GM12878 (cell line): ENCODE results near the gene CHMP3.
"Not testable (repeated sequence)": the region's sequence is repeated elsewhere in the genome, so short reads cannot be mapped to it uniquely, and the experiment has no call there.

ENCODE experiments used
- CBX5 ChIP-seq: sonication (generic); IDR thresholded peaks from 2 replicates; pipeline ENCODE4 v1.6.1; 2016; ENCODE audit warnings: low read depth, moderate library complexity, mild to moderate bottlenecking, inconsistent platforms
- FOS ChIP-seq: IDR thresholded peaks from 3 replicates; pipeline ENCODE4 v1.6.1; 2011; ENCODE audit warnings: borderline replicate concordance; ENCODE audit not compliant: insufficient read length; ENCODE audit errors: extremely low read depth
- MYC ChIP-seq: IDR thresholded peaks from 2 replicates; pipeline ENCODE4 v1.6.1; 2011; ENCODE audit warnings: mild to moderate bottlenecking, low read length, moderate library complexity, inconsistent platforms; ENCODE audit not compliant: insufficient read depth, insufficient replicate concordance, insufficient read length, severe bottlenecking
- POLR2AphosphoS2 ChIP-seq: IDR thresholded peaks from 2 replicates; pipeline ENCODE4 v1.6.1; 2011; ENCODE audit warnings: low read depth, mild to moderate bottlenecking, low read length, improper control_type of control experiment, moderate library complexity
- RAD21 ChIP-seq: IDR thresholded peaks from 2 replicates; pipeline ENCODE4 v1.6.1; 2011; ENCODE audit warnings: mild to moderate bottlenecking, low read depth, low read length, moderate library complexity; ENCODE audit not compliant: insufficient read depth
- RCOR1 ChIP-seq: conservative IDR thresholded peaks from 2 replicates; pipeline ENCODE4 v1.6.1; 2012; ENCODE audit warnings: low read depth, low read length, improper control_type of control experiment
- RFX5 ChIP-seq: IDR thresholded peaks from 2 replicates; pipeline ENCODE4 v1.6.1; 2011; ENCODE audit warnings: low read depth, low read length, improper control_type of control experiment
- SIN3A ChIP-seq: IDR thresholded peaks from 2 replicates; pipeline ENCODE4 v1.6.1; 2012; ENCODE audit warnings: low read depth, low read length, improper control_type of control experiment
- SMAD1 ChIP-seq: fragments of 450-650 bp; IDR thresholded peaks from 2 replicates; pipeline ENCODE4 v1.6.1; 2018; ENCODE audit warnings: mild to moderate bottlenecking, low read depth; ENCODE audit not compliant: partially characterized antibody
- SUZ12 ChIP-seq: fragments of 200-600 bp; sonication (generic); IDR thresholded peaks from one replicate; pipeline ENCODE4 v1.6.1; 2018; ENCODE audit warnings: antibody characterized with exemption, mild to moderate bottlenecking; ENCODE audit not compliant: unreplicated experiment
- ZNF207 ChIP-seq: fragments of 450-650 bp; IDR thresholded peaks from 2 replicates; pipeline ENCODE4 v1.6.1; 2014; ENCODE audit warnings: antibody characterized with exemption, mild to moderate bottlenecking, borderline replicate concordance
- TF ChIP-seq, protein P1 (sequence below): fragments of 450-650 bp; IDR thresholded peaks from 2 replicates; pipeline ENCODE4 v1.6.1; 2016; ENCODE audit warnings: mild to moderate bottlenecking
- TF ChIP-seq, protein P2 (sequence below), 3 experiments: IDR thresholded peaks in 2 of 3; conservative IDR thresholded peaks in 1 of 3; 2 replicates each; pipeline ENCODE4 v1.5.1; 2011; ENCODE audit warnings: low read depth in 3 of 3, low read length in 3 of 3, mild to moderate bottlenecking in 3 of 3, control low read depth in 2 of 3, moderate library complexity in 2 of 3, inconsistent platforms in 1 of 3, mixed read lengths in 1 of 3; ENCODE audit not compliant: control insufficient read depth in 2 of 3, insufficient read depth in 1 of 3; ENCODE audit errors: extremely low read depth in 1 of 3

DNA sequence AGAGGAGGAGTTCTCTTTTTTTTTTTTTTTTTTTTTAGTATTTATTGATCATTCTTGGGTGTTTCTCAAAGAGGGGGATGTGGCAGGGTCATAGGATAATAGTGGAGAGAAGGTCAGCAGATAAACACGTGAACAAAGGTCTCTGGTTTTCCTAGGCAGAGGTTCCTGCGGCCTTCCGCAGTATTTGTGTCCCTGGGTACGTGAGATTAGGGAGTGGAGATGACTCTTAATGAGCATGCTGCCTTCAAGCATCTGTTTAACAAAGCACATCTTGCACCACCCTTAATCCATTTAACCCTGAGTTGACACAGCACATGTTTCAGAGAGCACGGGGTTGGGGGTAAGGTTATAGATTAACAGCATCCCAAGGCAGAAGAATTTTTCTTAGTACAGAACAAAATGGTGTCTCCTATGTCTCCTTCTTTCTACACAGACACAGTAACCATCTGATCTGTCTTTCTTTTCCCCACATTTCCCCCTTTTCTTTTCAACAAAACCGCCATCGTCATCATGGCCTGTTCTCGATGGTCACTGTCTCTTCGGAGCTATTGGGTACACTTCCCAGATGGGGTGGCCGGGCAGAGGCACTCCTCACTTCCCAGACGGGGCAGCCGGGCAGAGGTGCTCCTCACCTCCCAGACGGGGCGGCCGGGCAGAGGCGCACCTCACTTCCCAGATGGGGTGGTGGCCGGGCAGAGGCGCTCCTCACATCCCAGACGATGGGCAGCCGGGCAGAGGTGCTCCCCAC lies 14.9 kb downstream of the CHMP3 start:
- TF ChIP-seq, protein P1, sequence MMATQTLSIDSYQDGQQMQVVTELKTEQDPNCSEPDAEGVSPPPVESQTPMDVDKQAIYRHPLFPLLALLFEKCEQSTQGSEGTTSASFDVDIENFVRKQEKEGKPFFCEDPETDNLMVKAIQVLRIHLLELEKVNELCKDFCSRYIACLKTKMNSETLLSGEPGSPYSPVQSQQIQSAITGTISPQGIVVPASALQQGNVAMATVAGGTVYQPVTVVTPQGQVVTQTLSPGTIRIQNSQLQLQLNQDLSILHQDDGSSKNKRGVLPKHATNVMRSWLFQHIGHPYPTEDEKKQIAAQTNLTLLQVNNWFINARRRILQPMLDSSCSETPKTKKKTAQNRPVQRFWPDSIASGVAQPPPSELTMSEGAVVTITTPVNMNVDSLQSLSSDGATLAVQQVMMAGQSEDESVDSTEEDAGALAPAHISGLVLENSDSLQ, result not testable (repeated sequence)
- TF ChIP-seq MYC, POLR2AphosphoS2, FOS, SMAD1, SIN3A, SUZ12, RFX5, CBX5, ZNF207, RAD21, RCOR1: not testable (repeated sequence)
- TF ChIP-seq, protein P2, sequence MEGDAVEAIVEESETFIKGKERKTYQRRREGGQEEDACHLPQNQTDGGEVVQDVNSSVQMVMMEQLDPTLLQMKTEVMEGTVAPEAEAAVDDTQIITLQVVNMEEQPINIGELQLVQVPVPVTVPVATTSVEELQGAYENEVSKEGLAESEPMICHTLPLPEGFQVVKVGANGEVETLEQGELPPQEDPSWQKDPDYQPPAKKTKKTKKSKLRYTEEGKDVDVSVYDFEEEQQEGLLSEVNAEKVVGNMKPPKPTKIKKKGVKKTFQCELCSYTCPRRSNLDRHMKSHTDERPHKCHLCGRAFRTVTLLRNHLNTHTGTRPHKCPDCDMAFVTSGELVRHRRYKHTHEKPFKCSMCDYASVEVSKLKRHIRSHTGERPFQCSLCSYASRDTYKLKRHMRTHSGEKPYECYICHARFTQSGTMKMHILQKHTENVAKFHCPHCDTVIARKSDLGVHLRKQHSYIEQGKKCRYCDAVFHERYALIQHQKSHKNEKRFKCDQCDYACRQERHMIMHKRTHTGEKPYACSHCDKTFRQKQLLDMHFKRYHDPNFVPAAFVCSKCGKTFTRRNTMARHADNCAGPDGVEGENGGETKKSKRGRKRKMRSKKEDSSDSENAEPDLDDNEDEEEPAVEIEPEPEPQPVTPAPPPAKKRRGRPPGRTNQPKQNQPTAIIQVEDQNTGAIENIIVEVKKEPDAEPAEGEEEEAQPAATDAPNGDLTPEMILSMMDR (IDR thresholded peaks at IDR 0.05 in 2 of 3, conservative IDR thresholded peaks at IDR 0.05 in 1 of 3; ENCODE audit: control insufficient read depth in 2 of 3, extremely low read depth in 1 of 3, insufficient read depth in 1 of 3, low read depth in 3 of 3, low read length in 3 of 3), result not testable (repeated sequence)
